Thymus (tissue), 11 donors: ENCODE data around the gene ELOVL6. TPM values are rescaled to one million over a fixed set of nuclear protein-coding genes. Genes with fewer than 3 reads are reported as not detected.

Source experiments
- DNase-seq, 9 donors: peaks; one replicate each; pipeline ENCODE4 v3.0.0-alpha.2; 2013; ENCODE audit warnings: low spot score in 9 of 9, low read depth in 6 of 9, missing footprints in 1 of 9
- H3K27ac ChIP-seq, 2 donors: one replicate each; pipeline ENCODE4 v1.5.1; 2013; ENCODE audit warnings: control low read depth in 1 of 2, low read depth in 1 of 2, low read length in 1 of 2, mild to moderate bottlenecking in 1 of 2, moderate library complexity in 1 of 2
- H3K27me3 ChIP-seq, 2 donors: one replicate each; pipeline ENCODE4 v1.5.1; 2013; ENCODE audit warnings: low read length in 1 of 2; ENCODE audit not compliant: control insufficient read depth in 2 of 2, insufficient read depth in 1 of 2
- H3K36me3 ChIP-seq, 2 donors: one replicate each; pipeline ENCODE4 v1.5.1; 2013; ENCODE audit warnings: low read length in 1 of 2, mild to moderate bottlenecking in 1 of 2, moderate library complexity in 1 of 2; ENCODE audit not compliant: control insufficient read depth in 2 of 2, insufficient read depth in 2 of 2
- H3K4me1 ChIP-seq, 2 donors: one replicate each; pipeline ENCODE4 v1.5.1; 2013; ENCODE audit warnings: low read length in 2 of 2; ENCODE audit not compliant: control insufficient read depth in 2 of 2, insufficient read depth in 2 of 2
- H3K4me3 ChIP-seq, 2 donors: one replicate each; pipeline ENCODE4 v1.5.1; 2013; ENCODE audit warnings: low read length in 2 of 2, control low read depth in 1 of 2, mild to moderate bottlenecking in 1 of 2
- H3K9me3 ChIP-seq, 2 donors: one replicate each; pipeline ENCODE4 v1.5.1; 2013; ENCODE audit warnings: low read length in 1 of 2, mild to moderate bottlenecking in 1 of 2; ENCODE audit not compliant: control insufficient read depth in 2 of 2, insufficient read depth in 1 of 2
- WGBS: extraction: QIAGEN DNeasy Blood & Tissue Kit; methylation state at CpG from one replicate; pipeline ENCODE4 v1.1.7; 2013; 5-methylcytosine and 5-hydroxymethylcytosine counted together
- polyA plus RNA-seq: library from polyadenylated mRNA; stranded (reverse); fragments of 200-250 nt; gene quantifications from one replicate; pipeline ENCODE4 v1.2.3, GENCODE V29; 2013
- total RNA-seq: library from RNA; stranded (reverse); fragments of 120-200 nt; gene quantifications from one replicate; pipeline ENCODE4 v1.2.4, GENCODE V29; 2013
- donor health status: healthy.

ELOVL6 gene
- total and polyA plus RNA-seq, 2 donors = 2.8 to 3.1 TPM

DNA sequence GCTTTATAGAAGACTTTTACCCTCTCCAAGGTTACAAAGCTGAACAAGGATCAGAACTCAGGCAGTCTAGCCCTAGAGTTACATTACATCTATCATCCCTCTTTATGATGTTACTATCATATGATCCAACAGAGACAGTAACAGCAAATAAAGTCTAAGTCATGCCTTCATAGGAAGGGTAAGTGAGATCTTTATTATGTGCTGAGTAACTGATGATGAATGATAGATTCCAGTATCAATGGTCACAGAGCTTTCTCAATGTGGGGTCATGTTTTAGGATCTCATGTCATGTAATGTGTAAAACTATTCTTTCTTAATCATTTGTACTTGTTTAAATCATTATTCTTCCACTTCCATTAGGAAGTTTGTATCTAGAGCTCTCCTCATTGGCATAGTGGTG lies 22.8 kb downstream of the ELOVL6 start:
- Histone ChIP-seq H3K27ac (no peak overlapping the region), H3K4me3 (no peak overlapping the region), H3K36me3 (peaks cover 0 to 4% of the 10 kb centered on the region in 2 donors), H3K4me1 (no peaks in the 10 kb centered on the region), H3K27me3 (no peaks in the 10 kb centered on the region), H3K9me3 (no peaks in the 10 kb centered on the region)
- no peak for DNase-seq

DNA sequence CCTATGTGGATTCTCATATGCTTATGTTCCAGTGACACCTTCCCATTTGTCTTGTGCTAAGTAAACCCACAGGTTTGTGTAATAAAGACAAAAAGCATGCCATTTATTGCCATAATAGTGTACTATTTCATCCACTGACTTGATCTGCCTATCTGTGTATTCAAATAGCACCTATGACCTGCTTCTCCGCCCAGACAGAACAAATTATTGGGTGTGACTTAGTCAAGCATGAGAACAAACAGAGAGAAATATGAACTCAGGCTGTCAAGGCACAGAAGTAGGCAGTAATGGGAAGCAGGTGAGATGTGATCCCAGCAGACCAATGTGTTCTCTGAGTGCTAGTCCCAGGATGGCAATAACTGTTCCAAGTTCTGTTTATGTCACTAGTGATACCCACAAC lies 25.4 kb downstream of the ELOVL6 start:
- DNase-seq = no peak
- WGBS = 99% methylated on average over 1 of the region's 1 CpG
- Histone ChIP-seq H3K9me3 (no peaks in the 10 kb centered on the region), H3K4me1 (no peaks in the 10 kb centered on the region), H3K36me3 (no peaks in the 10 kb centered on the region), H3K27ac (no peak overlapping the region), H3K27me3 (no peaks in the 10 kb centered on the region), H3K4me3 (no peak overlapping the region)

DNA sequence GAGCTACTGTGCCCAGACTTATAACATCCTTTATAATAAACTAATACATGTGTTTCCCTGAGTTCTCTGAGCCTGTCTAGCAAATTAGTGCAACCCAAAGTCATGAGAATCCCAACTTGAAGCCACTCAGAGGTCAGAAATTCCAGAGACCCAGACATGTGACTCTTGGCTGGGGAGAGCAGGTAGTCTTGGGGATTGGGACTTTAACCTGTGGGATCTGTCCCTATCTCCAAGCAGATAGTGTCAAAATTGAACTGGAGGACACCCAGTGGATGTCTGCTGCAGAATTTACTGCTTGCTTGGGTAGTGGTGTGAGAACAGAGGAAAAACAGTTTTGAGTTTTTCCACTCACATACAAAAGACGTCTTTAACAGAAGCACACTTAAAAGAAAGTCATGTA lies 26.4 kb downstream of the ELOVL6 start:
- H3K9me3 ChIP-seq = no peaks in the 10 kb centered on the region
- H3K4me3 ChIP-seq = no peak overlapping the region
- H3K4me1 ChIP-seq = no peaks in the 10 kb centered on the region
- DNase-seq = no peak
- no peak overlapping the region for H3K27ac ChIP-seq
- H3K36me3 ChIP-seq = no peaks in the 10 kb centered on the region
- H3K27me3 ChIP-seq = no peaks in the 10 kb centered on the region
- WGBS = 96% methylated on average over 1 of the region's 1 CpG

DNA sequence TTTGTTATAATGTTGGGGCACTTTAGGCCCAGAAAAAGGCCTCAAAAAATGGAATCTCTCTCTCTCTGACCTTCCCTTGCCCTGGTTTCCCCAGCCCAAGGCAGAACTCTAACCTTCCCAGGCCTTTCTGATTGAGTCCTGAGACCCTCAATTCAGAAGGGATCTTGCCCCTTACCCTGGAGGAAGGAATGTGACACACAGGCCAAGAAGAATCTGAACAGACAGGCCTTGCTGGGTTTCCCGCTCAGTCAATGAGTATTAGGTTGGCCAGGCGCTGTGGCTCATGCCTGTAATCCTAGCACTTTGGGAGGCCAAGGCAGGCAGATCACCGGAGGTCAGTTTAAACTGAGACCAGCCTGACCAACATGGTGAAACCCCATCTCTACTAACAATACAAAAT lies 27.6 kb downstream of the ELOVL6 start:
- WGBS = over 99% methylated on average over 3 of the region's 3 CpGs
- Histone ChIP-seq H3K9me3 (no peaks in the 10 kb centered on the region), H3K4me1 (peaks cover 2 to 3% of the 10 kb centered on the region in 2 donors), H3K36me3 (no peaks in the 10 kb centered on the region), H3K27me3 (no peaks in the 10 kb centered on the region), H3K27ac (no peak overlapping the region), H3K4me3 (no peak overlapping the region)
- no peak for DNase-seq

DNA sequence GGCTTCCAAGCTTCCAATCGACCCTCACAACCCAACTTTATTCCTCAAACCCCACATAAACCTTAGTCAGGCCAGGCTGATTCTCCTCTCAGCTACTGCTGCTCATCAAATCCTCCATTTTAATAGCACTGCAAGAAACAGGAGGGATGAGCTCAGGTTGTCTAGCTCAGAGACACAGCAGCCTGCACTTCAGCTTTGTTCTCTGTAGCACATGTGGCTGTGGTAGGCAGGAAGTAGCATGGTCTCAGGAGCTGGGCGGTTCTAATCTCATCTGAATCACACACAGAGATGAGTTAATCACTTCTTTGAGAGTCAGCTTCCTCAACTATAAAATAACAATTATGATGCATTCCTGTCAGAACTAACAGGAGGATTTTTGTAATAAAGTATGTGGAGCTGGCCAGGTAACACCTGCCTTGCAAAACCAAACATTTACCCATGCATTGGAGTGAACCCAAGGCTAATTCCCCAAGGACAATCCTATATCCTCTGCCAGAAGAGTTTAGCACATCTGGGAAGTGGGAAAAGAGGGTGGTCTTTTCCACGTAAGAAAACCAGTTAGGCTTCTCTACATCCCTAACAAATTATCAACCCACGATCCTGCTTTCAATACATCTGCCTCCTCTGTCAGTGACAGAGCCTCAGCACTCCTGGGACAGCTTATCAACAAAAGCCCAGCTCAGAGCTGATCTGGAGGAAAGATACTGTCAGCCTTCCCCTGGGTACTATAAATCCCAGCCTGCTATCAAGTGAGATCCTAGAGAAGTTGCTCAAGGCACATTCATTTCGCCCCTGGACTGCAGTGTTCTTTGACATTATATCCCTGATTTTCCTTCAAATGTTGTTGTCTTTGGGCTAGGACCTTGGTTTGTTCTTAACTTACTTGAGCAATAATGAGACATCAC lies 32.8 kb downstream of the ELOVL6 start:
- Histone ChIP-seq H3K4me3 (no peak overlapping the region), H3K27ac (peak overlapping the region; percentile 73 to 80), H3K36me3 (no peaks in the 10 kb centered on the region), H3K4me1 (peaks cover 12 to 21% of the 10 kb centered on the region in 2 donors), H3K9me3 (no peaks in the 10 kb centered on the region), H3K27me3 (no peaks in the 10 kb centered on the region)
- 58% methylated on average over 5 of the region's 5 CpGs for WGBS
- peak; percentile 30 to 87 (median 46) for DNase-seq

DNA sequence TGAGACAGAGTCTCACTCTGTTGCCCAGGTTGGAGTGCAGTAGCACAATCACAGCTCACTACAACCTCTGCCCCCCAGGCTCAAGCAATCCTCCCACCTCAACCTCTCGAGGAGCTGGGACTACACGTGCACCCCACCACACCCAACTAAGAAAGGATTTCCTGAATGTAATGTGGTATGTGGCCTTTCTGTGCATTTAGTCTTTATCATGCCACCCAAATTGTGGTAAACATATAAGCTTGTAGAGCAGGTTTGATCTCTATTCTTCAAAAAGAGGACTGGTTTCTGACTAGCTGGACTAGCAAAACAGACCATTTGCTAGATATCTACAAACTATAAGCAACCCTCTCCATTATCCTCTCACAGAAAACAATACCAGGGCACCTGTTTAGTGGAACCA lies 33.6 kb downstream of the ELOVL6 start:
- 27% methylated on average over 2 of the region's 2 CpGs for WGBS
- peak overlapping the region; percentile 73 to 80 for H3K27ac ChIP-seq
- H3K4me1 ChIP-seq = peaks cover 12 to 21% of the 10 kb centered on the region in 2 donors
- H3K36me3 ChIP-seq = no peaks in the 10 kb centered on the region
- no peaks in the 10 kb centered on the region for H3K27me3 ChIP-seq
- no peak overlapping the region for H3K4me3 ChIP-seq
- no peaks in the 10 kb centered on the region for H3K9me3 ChIP-seq
- DNase-seq = peak in 5 of 9 donors; percentile 5 to 56 (median 17)

DNA sequence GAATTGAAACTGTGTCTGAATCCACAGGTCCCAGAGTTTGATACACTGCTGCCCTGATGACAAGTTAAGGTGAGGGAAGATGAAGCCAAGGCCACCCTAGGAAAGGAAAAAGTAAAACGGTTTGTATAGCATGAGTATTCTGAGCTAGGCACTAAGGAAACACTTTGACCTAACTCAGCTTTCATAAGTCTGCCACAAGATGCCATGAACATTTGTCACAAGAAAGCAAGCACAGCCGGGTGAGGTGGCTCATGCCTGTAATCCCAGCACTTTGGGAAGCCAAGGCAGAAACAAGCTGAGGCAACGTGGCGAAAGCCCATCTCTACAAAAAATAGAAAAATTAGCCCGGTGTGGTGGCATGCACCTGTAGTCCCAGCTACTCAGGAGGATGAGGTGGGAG lies 34.2 kb downstream of the ELOVL6 start:
- no peak for DNase-seq
- Histone ChIP-seq H3K27me3 (no peaks in the 10 kb centered on the region), H3K4me3 (no peak overlapping the region), H3K27ac (peak overlapping the region in 1 of 2 donors; percentile 15), H3K4me1 (peaks cover 12 to 21% of the 10 kb centered on the region in 2 donors), H3K36me3 (no peaks in the 10 kb centered on the region), H3K9me3 (no peaks in the 10 kb centered on the region)
- WGBS = 97% methylated on average over 5 of the region's 5 CpGs

DNA sequence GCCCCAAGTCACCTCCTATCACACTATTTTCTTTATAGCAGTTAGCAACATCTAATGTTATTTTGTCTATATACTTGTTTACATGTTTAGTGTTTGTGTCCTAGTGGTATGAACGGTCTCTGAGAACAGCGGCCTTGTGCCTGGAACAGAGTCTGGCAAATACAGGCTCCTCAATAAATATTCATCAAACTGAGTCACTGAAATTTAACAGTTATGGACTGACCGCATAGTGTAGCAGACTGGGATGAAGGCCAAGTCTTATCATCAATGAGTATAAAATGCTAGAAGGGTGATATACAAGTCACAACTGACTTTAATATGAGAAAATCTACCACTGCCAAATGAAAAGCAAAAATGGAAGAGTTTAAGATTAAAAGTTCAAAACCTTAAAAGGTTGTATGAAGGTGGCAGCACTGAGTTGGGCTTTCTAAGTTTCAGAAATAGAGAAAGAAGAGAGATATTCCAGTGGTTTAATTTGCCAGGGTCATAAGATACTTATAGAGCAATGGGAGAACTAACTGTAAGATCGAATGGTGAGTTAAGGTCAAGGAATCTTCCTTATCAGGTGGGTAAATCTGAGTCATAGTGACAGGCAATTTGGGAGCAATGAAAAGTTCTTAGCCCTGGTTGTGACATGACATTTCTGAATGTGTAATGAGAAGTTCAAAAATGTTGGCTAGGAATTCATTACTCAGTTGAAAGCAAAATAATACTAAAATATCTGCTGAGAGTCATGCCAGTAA lies 34.9 kb downstream of the ELOVL6 start:
- Histone ChIP-seq H3K4me3 (no peak overlapping the region), H3K36me3 (no peaks in the 10 kb centered on the region), H3K9me3 (no peaks in the 10 kb centered on the region), H3K4me1 (peaks cover 12 to 21% of the 10 kb centered on the region in 2 donors), H3K27ac (no peak overlapping the region), H3K27me3 (no peaks in the 10 kb centered on the region)
- 97% methylated on average over 4 of the region's 4 CpGs for WGBS
- no peak for DNase-seq

DNA sequence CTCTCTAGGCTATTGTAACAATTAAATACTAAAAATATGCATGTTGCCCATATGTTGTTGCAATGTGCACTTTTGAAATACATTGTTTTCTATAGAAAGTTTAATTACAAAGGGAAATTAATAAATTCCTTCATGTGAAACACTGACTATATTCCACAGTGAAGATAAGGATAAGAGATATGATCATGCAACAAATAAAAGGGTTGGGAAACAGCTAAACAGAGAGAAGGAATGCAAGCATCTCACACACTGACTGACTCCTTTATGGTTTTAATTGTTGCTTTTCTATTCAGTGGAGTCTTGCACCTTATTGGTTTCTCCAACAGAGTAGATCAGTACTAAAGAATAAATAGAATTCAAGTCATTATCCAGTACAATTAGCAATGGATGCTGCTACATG lies 37.8 kb downstream of the ELOVL6 start:
- H3K27me3 ChIP-seq = no peaks in the 10 kb centered on the region
- no peaks in the 10 kb centered on the region for H3K9me3 ChIP-seq
- H3K27ac ChIP-seq = no peak overlapping the region
- H3K4me1 ChIP-seq = peaks cover 8 to 15% of the 10 kb centered on the region in 2 donors
- H3K4me3 ChIP-seq = no peak overlapping the region
- DNase-seq = no peak
- no peaks in the 10 kb centered on the region for H3K36me3 ChIP-seq
